Activated naive CD4-positive, alpha-beta T cell treated with Interleukin-2 at 50 U/mL for 16 hours (primary cell): ENCODE measurements around the gene ECE1.
A peak's percentile ranks its signal among the peaks of the same experiment; 100 is the strongest.

Source experiments
- DNase-seq: peaks from one replicate; pipeline ENCODE4 v3.0.0-alpha.2; 2020

Gene ECE1

GRCh38 chr1:21266119-21266774 lies 24.0 kb downstream of the ECE1 start:
- no peak for DNase-seq

- no peak for DNase-seq
Observed at GRCh38 chr1:21265644-21266043, 24.6 kb downstream of the ECE1 start.

DNA sequence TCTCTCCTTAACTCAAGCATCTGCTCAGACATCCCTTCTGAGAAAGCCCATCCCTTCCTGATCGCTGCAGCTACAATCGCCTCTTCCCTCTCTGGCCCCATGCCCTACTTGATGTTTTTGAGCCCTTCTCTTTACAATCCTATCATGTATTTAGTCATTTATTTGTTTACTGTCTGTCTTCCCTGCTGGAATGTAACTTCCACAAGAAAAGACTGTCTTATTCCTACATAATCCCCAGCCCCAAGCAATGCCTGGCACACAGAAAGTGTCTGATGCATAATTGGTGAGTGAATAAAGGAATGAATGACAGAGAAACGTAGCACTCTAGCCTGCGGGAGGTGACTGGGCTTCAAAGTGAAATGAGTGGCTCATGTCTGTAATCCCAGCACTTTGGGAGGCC lies 25.4 kb downstream of the ECE1 start:
- no peak for DNase-seq

DNA sequence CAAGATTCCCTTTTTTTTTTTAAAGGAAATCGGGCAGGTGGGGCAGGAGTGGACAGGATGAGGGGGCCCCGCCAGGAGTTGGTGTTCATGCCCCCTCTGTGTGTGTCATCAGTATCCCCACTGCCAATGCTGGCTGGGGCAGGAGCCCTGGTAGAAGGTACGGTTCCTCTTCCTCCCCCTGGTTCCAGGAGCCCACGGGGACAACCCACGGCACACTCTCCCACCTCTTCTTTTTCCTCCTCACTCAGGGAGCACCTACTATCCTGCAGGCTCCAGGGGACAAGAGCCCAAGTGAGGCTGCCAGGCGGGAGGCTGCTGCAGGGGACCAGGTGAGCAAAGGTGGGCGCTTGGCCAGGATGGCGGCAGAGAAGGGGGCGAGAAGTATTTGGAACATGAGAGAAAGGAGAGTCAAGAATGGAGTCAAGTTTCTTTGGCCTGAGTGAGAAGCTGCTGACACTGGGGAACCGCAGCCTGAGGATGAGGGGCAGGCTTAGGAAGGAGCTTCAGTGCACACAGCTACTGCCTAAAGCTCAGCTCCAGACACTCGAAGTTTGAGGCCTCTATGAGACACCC lies 26.5 kb downstream of the ECE1 start:
- no peak for DNase-seq

DNA sequence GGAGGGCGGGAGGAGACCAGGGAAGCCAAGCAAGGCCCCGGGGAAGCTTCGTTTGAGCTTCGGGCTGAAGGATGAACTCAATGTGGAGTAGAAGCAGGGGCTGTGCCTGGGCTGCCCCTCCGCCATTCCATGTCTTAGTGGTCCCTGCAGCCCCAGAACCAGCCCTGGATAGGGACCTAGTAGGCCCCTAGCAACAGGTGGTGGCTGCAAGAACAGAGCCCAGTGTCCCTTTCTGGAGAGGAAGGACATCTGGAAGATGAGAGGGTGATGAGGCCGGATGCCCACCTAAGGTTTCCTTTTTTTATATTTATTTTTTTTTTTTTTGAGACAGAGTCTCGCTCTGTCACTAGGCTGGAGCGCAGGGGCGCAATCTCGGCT lies 27.2 kb downstream of the ECE1 start:
- DNase-seq, result no peak

DNA sequence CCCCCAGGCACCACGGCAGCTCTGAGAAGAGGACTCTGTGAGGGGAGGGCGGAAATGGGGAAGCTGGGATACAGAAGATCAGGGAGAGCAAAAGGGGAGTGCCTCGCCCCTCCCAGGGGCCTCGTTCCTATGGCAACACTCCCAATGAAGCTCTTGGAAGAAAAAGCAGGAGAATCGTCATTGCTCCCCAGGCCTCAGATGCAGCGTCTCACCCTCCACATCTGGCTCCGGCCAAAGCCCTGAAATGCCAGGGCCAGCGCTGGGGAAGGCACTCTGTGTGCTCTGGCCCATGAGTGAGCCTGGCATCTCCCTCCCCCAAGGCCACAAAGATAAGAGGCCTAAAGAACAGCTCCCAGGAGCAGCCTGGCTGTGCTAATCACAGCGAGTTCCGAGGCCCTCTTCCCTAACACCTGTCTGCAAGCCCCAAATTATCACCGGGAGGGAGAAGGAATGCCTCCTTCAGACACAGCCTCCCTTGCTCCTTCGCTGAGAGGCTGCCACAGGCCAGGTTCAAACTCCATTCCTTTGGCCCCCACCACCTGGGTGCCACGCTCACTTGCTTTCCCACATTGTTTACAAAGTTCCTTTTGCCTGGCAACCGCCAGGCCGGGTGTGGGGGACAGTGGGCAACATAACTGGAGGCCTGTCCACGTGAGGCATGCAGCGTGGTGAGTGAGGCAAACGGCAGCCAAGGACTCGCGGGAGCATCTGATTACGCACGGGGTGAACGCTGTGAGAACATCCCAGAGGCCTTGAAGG lies 27.8 kb downstream of the ECE1 start:
- no peak for DNase-seq

DNA sequence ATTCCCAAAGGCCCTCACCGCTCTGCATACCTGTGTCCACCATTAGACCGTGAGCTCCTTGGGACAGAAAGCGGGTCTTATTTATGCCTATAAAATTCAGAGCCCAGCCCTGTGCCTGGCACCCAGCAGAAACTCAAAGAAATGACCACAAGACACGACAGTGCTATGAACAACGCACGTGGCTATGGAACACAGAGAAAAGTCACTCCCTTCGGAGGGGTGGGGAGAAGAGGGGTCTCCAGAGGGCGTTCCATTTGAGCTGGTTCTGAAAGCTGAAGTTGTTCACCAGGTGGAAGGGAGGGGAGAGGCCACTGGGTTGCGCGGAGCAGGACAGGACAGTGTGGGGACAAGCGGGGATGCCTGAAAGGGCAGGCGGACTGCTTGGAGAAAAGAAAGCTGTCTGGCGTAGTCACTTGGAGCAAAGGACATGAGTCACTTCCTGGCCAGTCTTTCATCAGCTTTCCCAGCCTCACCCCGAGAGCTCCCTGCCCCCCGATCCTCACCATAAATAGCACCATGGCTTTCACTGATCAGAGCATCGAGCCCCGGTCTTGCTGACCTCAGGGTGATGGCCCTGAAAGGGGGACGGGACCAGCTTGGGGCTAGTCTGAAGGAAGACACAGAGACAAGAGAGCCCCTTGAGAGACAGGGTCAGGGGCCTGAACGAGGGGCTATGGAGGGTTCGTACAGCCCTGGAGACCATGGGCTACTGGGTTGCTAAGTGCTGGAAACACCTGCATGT lies 28.5 kb downstream of the ECE1 start:
- DNase-seq, result peak; percentile 12

GRCh38 chr1:21260405-21261125 lies 29.7 kb downstream of the ECE1 start:
- DNase-seq, result no peak

DNA sequence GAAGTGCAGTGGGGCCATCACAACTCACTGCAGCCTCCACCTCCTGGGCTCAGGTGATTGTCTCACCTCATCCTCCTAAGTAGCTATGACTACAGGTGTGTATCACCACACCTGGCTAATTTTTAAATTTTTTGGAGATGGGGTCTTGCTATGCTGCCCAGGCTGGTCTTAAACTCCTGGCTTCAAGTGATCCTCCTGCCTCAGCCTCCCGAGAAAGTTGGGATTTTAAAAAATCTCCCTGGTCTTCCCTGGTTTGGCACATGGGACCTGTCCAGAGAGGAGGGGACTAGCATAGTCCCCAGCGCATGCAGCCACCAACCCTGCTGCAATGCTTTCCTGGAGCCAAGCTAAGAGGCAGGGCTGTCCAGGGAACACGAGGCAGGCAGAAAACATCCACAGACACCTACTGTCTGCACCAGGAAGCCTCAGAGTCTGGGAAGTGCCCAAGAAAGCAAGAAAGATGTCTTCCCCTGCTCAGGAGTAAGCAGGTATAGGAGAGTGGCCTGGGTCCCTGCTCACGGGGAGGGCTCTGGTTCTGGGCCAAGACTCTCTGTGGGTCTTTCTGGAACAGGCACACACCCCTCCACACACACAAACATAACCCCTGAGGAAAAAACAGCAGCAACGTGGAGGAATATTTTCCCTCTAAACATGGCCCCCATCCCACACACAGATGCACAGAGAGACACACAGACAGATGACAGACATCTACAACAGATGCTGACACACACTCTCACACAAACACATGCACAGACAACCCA lies 30.8 kb downstream of the ECE1 start:
- DNase-seq, result no peak

- DNase-seq, result peak; percentile 24
Observed at GRCh38 chr1:21258331-21259134, 31.7 kb downstream of the ECE1 start.

GRCh38 chr1:21257431-21258135 lies 32.7 kb downstream of the ECE1 start:
- DNase-seq, result no peak

DNA sequence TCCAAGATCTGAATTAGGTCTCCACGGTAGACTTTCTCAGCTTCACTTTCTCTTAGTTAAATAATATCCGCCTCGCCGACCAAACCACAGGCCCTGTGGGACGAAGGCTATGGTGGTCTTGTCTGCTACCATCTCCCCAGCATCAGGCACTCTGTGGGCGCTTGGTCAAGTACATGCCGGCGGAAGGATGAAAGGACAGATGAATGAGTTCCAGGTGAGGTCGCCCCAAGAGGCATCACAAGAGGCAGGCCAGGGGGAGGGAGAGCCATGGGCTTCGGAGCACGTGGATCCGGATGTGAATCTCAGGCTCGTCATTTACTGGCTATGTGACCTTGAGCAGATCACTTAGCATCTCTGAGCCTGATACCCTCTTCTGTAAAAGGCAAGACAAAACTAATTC lies 33.5 kb downstream of the ECE1 start:
- DNase-seq, result no peak

DNA sequence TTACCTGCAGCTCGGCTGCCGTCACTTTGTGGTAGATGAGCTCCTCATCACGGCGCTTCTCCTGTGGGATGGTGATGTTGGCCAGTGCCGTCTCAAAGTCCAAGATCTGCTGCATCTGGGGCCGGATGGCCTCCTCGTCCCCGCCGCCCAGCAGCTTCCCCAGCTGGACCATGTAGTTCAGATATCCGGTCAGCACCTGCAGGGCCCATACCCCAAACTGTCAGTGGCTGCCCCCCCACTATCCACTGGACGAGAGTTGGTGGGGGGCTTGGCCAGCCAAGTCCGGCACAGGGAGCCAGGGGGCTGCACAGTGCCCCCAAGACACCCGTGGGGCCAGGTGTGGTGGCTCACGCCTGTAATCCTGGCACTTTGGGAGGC lies 34.3 kb downstream of the ECE1 start:
- DNase-seq, result no peak

DNA sequence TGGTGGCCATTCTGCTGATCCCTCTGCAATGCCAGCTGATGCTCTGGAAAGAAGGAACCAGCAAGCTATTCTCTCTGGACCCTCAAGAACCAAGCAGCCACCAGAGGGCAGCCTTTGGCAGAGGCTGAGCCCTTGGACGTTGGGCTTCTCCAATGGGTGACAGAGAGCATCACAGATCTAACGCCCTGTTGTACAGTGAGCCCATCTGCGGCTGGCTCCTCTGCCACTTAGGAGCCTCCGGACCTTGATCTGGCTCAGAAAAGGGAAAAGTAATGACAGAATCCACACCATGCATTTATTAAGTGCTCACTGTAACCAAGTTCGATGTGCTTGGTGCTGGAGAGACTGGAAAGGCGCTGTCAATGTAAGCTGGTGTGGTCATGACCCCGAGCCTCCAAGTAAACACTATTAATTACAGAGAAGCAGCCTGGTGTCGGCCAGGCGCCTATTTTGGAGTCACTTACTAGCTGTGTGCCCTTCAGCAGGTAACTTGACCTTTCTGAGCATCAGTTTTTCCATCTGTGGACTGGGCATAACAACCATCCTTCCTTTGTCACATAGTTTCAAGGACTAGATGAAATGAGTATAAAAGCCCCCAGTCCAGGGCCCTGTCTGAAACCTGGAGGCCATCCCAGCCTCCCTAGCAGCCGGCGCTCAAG lies 34.9 kb downstream of the ECE1 start:
- peak; percentile 84 for DNase-seq

DNA sequence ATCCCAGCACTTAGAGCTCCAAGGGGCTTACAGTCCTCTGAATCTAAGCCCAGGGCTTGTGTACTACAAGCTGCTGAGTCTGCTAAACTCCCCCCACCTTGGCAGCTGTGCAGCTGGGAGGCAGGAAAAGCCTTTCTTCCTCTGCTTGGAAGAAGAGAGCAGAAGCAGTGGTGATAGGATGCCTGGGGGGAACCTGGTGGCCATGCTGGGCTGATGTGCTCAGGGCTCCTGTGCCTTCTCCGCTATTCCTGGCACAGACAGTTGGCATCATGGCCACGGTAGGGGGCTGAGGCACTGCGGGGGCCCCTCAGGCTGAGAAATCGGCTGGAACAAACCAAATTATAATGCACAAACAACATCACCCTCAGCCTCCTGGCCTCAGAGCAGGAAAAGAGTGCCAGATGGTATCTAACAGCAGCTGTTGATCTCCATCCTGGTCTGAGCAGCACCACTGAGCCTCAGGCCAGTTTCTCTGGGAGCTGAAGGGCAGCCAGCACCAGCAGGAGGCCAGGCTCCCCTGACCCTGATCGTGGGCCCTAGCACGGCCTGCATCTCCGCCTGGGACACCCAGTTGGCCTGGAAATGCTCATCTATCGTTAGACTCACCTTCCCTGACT lies 35.8 kb downstream of the ECE1 start:
- DNase-seq, result no peak

GRCh38 chr1:21251773-21252471 lies 38.3 kb downstream of the ECE1 start:
- peak; percentile 37 for DNase-seq

DNA sequence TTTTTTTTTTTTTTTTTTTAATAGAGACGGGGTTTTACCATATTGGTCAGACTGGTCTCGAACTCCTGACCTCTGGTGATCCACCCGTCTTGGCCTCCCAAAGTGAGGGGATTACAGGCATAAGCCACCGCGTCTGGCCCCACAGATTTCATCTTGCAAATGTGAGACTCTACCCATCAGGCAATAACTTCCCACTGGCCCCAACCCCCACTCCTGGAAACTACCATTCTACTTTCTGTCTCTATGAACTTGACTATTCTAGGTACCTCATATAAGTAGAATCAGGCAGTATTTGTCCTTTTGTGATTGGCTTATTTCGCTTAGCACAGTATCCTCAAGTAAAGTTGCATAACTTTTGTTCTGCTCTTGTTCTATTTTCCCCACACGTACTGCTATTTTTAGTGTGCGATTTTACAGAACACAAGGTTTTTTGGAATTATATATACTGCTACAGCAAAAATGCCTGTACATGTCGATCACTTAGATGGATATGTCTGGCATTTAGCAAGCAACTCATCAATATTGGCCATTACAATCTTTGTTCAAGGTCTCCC lies 40.2 kb downstream of the ECE1 start:
- no peak for DNase-seq

GRCh38 chr1:21247892-21248715 lies 42.2 kb downstream of the ECE1 start:
- no peak for DNase-seq
